HG02571 (cell line): ENCODE measurements around the gene CAMKK2.
"Not testable (repeated sequence)": the region's sequence is repeated elsewhere in the genome, so short reads cannot be mapped to it uniquely, and the experiment has no call there.

Experiments
- ATAC-seq: cut with Tn5 transposase; IDR thresholded peaks from one replicate; pipeline ENCODE4 v1.9.1; 2021; ENCODE audit warnings: mild to moderate bottlenecking, moderate library complexity; ENCODE audit not compliant: unreplicated experiment

Gene CAMKK2

DNA sequence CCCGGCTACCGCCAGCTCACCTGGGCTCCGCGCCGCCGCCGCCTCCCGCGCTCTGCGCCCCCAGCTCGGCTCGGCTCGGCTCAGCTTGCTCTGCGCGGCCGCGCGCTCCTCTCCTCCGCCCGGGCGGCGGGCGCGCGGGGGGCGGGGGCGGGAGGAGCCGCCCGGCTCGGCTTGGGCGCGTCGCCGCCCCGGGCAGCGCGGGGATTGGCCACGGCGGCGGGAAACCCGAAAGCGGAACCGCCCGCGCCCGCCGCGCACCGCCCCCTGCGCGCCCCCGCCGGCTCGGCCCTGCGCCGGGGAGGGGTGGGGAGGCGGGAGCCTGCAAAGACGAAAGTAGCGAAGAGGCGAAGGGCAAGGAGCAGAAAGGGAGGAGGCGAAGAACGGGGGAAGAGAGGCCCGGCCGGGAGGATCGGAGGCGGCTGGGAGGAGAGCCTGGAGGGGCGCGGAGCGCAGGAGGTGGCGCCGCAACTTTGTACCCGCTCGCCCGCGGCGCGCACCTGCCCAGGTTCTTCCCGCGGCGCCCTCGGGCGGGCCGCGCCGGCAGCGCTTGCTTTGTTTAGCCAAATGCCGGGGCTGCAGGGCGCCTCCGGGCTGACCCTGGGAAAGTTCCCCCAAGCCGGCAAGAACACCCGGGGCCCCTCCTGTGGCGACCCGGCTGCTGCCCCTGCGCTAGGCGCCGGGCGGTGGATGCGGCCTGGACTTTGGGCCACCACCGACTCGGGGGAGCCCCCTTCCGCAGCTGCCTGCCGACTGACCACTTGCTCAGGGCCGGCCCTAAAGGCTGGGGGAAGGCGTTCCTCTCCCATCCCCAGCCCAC lies at the start of gene CAMKK2:
TSS of gene CAMKK2 (minus strand) at position 92 of the 817 bp plus-strand sequence. CDS start 22,183 bp downstream, outside the sequence.
- peak; percentile 74 for ATAC-seq

DNA sequence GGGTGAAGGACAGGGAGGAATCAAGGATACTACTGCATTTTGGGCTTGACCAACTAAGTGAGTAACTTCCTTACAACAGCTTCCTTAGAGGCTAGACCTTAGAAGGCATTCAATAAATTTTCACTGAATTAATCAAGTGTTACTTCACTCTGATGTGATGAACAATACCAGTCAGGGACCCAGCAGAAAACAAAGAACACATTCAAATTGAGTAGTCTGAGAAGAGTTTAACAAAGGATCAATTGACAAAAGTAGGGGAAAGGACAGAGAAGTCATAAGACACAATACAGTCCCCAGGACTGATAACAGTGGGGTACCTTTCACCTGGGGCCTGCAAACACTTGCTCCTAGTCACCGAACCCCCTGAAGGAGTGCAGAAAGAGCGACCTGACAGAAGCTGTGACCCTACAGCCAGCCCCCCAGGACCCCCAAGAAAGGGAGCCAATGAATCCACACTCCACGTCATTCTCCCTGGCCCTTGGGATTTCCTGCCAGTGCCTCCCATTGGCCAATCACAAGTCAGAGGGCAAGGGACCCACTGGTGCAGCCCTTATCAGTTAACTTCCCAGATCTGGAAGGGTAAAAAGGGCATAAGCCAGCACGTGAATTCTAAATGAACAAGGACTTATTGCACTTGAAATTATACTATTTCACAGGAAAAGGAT lies 48.8 kb upstream of the CAMKK2 start:
- no peak for ATAC-seq

DNA sequence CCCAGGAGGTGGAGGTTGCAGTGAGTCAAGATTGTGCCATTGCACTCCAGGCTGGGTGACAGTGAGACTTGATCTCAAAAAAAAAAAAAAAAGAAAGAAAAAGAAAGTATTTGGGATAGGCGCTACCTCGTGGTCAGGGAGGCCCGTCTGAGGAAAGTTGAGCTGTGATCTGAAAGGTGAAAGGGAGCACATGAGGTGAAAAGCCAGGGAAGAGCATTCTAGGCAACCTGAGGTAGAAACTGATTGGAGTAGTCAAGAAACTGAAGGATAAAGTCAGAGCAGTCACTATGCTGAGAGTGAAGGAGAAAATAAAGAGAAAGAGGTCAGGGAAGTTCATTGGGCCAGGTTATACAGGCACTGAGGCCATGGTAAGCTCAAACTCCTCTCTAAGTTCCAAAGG lies 48.0 kb upstream of the CAMKK2 start:
- no peak for ATAC-seq

DNA sequence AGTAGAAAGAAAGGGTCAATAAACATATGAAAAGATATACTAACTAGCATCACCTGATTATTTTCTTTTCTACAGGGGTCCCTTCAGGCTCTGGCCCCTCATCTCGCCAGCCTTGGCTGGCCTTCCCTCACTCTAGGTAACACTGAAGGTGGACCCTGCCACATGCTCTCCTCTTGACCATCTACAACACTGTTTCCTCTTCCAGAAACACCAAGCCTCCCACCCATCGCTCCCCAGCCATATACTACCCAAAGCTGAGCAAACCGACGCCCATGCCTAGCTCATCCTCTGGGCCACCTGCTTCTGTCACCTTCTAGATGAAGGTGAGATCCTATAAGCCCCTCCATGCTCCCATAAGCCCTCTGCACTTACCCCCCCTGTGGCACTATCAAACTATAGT lies 40.9 kb upstream of the CAMKK2 start:
- no peak for ATAC-seq

DNA sequence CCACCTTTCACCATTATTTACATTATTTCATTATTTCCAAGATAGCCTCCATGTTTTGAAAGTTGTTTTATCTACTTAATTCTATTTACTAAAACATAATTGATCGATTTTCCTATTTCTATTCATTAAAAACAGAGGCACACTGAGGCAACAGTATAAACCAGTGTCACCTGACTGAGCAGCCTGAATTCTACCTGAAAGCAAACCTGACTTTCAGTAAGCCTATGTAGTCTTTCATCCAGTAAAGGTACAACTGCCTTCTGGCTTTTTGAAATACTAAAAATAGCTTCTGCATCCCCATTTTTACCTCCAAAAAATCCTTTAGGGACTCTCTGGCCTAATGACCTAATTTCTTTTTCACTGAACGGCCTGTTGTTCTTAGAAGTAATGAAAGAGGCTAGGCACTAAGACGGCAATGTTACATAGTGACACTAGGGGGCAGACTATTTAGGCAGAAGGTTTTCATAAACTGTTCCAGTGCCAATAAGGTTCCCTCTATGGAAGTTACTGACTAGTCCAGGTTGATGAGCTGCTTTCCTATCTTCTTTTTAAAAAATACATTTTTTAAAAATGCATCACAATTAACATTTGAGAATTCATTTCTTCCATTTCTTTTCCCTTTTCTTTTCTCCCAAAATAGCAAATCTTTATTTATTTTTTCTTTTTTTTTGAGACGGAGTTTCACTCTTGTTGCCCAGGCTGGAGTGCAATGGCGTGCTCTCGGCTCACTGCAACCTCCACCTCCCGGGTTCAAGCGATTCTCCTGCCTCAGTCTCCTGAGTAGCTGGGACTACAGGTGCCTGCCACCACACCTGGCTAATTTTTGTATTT lies 38.2 kb upstream of the CAMKK2 start:
- ATAC-seq: no peak

DNA sequence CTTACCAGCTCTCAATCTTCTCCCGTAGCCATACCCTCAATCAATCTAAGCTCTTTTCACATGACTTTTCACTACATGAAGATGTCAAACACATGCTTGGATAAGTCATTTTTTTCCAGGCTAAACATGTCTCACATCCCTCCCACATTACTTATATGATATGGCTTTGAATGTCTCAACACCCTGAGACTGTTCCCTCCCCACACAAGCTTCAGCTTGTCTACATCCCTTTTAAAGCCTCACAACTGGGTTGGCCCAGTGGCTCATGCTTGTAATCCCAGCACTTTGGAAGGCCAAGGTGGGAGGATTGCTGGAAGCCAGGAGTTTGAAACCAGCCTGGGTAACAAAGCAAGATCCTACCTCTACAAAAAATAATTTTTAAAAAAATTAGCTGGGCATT lies 37.2 kb upstream of the CAMKK2 start:
- ATAC-seq: no peak

DNA sequence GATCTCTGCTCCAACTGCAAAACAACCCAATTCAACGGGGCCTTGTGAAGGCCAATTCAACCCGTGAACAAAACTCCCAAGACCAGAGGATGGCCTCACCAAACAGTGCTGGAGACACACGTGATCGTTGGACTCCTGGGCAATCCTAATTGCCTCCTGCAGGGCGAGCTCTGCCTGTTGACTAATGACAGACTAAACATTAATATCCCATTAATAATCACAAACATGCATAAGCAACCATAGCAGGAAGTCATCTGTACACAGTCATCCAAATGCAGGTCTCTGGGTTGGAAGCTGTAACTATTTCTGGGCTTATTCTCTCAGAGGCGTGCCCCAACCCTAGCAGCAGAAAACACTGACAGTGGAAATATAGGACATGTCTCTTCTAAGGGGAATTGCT lies 34.7 kb upstream of the CAMKK2 start:
- ATAC-seq: no peak

DNA sequence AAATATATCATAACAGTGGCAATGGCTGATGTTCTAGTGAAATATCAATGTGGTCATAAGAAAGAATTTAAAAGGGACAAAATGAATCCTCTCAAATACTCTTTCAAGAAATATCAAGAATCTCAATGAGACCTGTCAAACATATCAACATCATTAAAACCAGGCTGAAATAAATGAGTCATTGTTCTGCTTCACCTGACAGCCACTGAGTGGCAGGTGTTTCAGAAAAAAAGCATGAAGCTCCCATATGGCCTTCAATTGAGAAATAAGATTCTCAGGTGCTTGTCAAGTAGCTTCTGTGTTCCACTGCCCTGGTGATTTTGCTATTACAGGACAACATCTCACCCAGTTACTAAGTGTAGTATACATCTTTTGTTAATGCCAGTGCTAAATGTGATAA lies 34.2 kb upstream of the CAMKK2 start:
- ATAC-seq: no peak

DNA sequence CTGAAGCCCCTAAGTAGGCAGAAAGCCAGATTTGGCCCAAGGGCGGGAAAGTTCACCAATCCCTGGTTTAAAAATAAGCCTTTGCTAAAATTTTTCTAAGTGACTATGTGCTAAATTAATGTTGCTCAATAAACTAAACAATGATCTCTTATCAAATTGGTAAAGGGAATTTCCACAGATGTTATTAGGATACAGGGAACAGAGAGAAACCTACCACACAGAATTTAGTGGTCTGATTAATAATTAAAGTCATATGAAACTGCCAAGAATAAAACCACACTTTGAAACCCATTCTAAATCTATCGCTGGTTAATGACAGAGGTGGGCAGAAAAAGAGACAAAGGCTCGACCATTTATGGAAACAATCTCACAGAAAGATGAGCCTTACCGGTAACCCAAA lies 33.7 kb upstream of the CAMKK2 start:
- ATAC-seq: no peak

DNA sequence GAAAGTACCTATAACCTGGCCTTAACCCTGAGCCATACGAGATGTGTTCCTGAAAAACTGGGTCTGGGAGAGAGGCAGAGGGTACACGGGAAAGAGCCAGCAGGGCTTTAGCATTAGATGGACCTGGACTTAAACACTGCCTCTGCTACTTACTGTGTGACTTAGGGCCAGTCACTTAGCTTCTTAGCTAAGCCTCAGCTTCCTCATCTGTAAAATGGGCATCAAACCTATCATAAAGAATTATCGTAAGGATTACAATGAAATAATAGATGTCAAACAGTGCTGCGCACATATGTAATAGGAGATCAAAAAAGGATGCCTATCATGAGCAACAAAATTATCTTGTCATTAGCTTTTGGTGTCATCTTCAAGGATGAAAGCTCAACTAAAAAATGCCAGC lies 32.1 kb upstream of the CAMKK2 start:
- no peak for ATAC-seq

DNA sequence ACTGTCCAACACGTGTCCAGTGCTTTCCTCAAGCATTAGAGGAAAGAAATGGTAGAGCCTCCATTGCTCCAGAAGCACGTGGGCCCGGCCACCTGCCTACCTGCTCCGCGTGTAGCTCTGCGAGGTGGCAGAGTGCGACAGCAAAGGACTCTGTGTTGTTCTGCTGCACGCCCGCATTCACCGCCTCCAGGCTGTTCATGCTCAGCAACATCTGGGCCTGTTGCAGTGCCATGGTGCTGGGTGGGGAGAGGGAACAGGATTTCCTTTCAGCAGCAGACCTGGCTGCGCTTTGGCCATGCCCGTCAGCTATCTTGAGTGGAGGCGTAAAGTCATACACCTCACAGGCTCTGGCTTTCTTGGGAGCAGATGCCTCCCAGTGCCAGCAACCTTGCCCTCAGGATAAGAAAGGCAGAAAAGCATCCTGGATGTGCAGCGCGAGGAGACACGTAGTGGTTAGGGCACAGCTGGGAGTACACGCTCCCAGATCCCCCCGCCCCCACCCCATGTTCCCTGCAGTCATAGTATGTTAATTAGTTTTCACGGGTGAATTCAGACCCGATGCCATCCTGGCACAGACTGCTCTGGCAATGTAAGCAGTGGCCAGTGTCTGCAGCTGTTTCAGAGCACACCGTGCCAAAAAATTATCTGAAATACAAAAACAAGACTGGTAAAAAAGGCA lies 30.6 kb upstream of the CAMKK2 start:
- ATAC-seq: no peak

DNA sequence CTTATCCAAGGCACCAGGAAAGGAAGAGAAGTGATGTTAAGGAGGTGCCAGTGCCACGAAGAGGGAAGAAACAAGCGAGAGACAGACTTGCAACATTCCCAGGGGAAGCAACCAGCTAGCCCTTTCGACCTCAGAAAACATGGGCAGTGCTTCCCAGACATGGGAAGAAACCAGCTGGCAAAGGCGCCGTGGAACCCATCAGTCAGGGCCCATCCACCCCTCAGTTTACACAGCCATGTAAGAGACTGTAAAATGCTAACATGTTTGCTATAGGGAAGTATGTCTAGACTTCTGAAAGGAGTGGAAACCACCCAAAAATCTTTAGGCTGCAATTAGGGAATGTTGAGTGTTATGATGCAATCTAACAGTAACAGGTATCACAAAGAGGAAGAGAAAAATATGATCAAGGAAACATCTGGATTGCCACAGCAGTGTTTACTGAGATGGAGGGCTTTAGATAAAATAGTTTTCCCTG lies 29.4 kb upstream of the CAMKK2 start:
- ATAC-seq: no peak

DNA sequence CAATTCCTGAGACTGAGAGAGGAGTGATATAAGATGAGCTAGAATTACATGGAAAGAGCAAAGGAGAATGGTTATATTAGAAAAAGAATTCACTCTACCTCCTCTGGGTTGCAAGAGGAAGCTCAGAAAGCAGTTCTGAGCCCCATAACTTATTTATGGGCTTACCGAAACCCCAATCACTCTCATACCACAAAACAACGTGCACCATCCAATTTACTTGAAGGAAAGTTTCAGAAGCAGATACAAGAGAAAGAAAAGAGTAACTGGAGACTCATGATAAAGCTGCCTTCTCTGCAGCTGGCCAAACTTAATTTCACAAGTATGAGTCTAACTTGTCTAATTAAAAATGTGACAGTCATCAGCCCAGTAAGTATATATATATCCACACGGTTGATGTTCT lies 27.4 kb upstream of the CAMKK2 start:
- ATAC-seq: no peak

DNA sequence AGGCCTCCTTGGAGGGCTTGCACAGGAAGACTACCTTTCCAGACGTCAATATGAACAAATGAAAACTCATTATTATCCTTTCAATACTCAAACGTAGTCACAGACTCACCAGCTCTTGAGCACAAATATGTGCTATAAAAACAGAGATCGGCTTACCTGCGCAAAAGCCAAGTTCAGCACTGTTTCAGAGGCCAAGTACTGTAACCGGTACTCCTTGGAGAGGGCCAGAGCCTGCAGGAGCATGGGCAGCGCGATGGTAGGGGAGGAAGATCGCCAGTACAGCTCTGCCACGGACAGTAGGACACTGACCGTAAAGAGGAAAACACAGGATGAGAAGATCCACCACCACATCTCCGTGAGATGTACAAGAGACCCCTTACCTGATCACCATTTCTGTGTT lies 21.6 kb upstream of the CAMKK2 start:
- no peak for ATAC-seq

DNA sequence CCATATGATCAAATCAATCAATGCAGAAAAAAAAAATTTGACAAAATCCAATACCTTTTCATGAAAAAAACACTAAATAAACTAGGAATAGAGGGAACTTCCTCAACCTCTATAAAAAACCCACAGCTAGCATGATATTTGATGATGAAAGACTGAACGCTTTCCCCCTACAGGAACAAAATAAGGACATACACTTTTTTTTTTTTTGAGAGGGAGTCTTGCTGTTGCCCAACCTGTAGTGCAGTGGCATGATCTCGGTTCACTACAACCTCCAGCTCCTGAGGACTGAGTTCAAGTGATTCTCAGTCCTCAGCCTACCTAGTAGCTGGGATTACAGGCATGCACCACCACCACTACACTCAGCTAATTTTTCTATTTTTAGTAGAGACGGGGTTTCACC lies 17.9 kb upstream of the CAMKK2 start:
- no peak for ATAC-seq

DNA sequence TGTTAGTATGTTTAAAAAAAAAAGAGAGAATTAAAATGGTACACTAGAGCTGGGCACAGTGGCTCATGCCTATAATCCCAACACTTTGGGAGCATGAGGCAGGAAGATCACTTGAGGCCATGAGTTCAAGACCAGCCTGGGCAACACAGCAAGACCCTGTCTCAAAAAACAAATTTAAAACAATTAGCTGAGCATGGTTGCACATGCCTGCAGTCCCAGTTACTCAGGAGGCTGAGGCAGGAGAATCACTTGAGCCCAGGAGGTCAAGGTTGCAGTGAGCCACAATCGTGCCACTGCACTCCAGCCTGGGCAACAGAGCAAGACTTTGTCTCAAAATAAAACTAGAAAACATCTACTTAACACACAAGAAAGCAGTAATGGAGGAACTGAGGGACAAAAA lies 13.7 kb upstream of the CAMKK2 start:
- ATAC-seq: not testable (repeated sequence)

DNA sequence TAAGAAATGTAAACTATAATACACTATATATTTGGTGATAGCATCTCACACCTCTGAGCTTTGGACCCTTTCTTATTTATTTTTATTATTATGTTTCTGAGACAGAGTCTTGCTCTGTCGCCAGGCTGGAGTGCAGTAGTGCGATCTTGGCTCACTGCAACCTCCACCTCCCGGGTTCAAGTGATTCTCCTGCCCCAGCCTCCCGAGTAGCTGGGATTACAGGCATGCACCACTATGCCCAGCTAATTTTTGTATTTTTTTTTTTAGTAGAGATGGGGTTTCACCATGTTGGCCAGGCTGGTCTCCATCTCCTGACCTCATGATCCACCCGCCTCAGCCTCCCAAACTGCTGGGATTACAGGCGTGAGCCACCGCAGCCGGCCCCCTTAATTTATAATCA lies 10.9 kb upstream of the CAMKK2 start:
- ATAC-seq: not testable (repeated sequence)

DNA sequence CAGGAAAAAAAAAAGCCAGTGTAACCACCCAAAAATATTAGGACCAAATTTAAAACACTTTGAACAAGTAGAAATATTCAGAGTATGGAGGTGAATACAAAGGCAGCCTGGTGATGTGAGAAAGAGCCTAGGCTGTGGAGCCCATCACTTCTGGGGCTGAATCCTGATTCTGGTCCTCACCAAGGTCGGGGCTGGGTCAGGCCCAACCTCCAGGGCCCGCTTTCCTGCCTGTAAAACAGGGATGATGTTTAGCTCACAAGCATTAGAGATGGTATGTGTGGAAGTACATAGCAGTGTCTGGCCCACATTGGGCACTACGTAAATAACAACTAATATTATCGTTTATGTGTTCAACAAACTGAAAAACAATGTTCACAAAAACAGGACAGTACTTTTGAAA lies 7.8 kb upstream of the CAMKK2 start:
- ATAC-seq: no peak

DNA sequence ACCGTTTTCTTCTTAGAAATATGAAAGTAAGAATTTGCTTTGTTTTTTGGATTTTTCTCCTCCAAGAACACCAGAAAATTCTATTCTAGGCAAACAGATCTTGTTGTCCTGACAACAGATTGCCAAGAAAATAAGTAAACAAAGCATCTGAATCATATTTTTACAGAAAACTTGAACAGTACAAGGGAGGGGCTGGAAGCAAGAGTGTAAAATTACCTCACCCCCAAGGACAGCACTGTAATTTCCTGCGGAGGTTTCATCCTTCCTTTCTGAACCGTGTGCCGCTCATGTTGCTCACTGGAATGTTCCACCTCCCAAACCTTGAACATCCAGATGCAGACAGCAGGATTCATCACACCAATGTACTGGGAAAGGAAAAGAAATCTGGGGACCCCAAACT lies 5.4 kb upstream of the CAMKK2 start:
- ATAC-seq: no peak

DNA sequence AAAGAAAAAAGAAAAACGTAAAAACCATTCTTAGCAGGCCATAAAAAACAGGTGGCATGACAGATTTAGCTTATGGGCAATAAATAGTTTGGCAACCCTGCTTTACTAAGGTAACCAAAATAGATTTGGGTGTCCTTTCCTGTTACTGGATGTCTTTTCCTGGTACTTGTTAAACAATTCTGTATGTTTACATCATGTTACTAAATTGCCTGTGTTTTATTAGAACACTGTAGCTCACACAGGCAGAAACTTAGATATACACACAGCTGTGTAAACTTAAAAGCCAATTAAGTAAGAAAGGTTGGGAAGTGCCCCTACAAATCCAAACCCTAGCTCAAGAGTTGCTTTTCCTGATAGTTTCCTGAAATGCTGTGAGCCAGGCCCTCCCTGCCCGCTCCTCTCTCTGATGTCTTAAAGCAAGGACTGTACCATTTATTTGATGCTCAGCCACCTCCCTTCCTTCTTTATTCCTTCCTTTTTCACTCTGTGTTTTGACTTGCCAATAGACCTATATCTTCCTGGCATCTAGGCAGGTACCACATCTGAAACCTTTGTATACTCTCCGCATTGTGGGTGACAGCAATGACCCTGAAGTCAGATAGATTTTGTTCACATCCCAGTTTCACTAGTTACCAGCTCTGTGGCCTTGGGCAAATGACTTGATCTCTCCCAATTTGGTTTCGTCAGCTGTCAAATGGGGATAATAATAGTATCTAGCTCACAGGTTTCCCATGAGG lies 3.7 kb upstream of the CAMKK2 start:
- no peak for ATAC-seq
